Pericardium fibroblast (primary cell): ENCODE results near the gene C5orf52. TPM values are rescaled to one million over a fixed set of nuclear protein-coding genes. Genes with fewer than 3 reads are reported as not detected.

ENCODE experiments used
- total RNA-seq: library from RNA; depleted of rRNA; stranded (reverse); fragments of >200 nt; gene quantifications from 2 replicates; pipeline ENCODE4 v1.2.3, GENCODE V29; 2015

C5orf52 gene
- total RNA-seq = not detected in 2 replicates

GRCh38 chr5:157670662-157671591 lies at the start of gene C5orf52:
Gene C5orf52, plus strand, starts transcription at chr5:157671533. Its CDS starts 82 bp downstream, at chr5:157671615.

GRCh38 chr5:157652377-157652692 lies 19.0 kb upstream of the C5orf52 start, which contains the start of gene SOX30:
Gene SOX30, minus strand, starts transcription at chr5:157652438. Its CDS starts 360 bp downstream, at chr5:157652078.

Other genes with a start within 250 kb of the C5orf52 start
- 0.26 TPM in 1 of 2 replicates, not detected in the other for gene NIPAL4, start 211.3 kb upstream of the C5orf52 start, total RNA-seq
- 8.2 and 12.9 TPM in 2 replicates for gene ADAM19, start 95.8 kb upstream of the C5orf52 start, total RNA-seq
- gene SOX30, start 19.1 kb upstream of the C5orf52 start, total RNA-seq = 0.77 TPM in 1 of 2 replicates, not detected in the other
- 15.9 and 18.1 TPM in 2 replicates for gene THG1L, start 59.9 kb downstream of the C5orf52 start, total RNA-seq
- 2.6 and 4.3 TPM in 2 replicates for gene LSM11, start 72.2 kb downstream of the C5orf52 start, total RNA-seq
- 45.4 and 55.9 TPM in 2 replicates for gene CLINT1, start 187.6 kb downstream of the C5orf52 start, total RNA-seq